ENCODE results near the gene RNF181. TPM values are rescaled to one million over a fixed set of nuclear protein-coding genes. Genes with fewer than 3 reads are reported as not detected.
A peak's percentile ranks its signal among the peaks of the same experiment; 100 is the strongest.

Gene RNF181
- total and polyA plus RNA-seq, 2 of the 13 experiments (the other 11 are each of a cell fraction or from before 2014, with no cell fraction given): 224 to 578 TPM

DNA sequence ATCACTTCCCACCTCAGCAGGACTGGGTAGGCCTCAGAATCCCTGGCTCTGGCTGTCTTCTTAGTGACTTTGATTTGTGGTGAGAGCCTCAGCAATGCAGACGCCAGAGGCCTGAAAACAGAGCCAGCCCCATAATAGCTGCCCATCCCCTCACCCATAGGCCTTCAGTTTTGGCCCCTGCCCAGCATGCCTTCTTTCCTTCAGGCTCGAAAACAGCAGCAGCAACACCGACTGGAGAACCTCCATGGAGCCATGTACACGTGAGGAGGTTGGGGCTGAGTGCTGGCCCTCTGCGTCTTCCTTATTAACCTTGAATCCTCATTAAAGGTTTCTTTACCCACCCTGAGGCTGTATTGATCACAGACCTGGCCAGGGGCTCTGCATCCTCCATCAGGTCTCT, 1.7 kb downstream of the RNF181 start (continued):
- TF ChIP-seq ZNF777 (CRISPR knock-in tag; IDR thresholded peaks at IDR 0.05) (no peak), ARNT (IDR thresholded peaks at IDR 0.05) (no peak), SP5 (CRISPR knock-in tag; IDR thresholded peaks at IDR 0.05; ENCODE audit: borderline replicate concordance, low read depth) (no peak), TARDBP (CRISPR knock-in tag; IDR thresholded peaks at IDR 0.05) (no peak), ZFX (CRISPR knock-in tag; IDR thresholded peaks at IDR 0.05; ENCODE audit: low read depth) (no peak), RBFOX2 (IDR thresholded peaks at IDR 0.05; ENCODE audit: low read depth, low read length) (peak; percentile 19; the same call in 1 of the 2 replicates), ZNF768 (CRISPR knock-in tag; IDR thresholded peaks at IDR 0.05) (no peak), ZIK1 (CRISPR knock-in tag; IDR thresholded peaks at IDR 0.05; ENCODE audit: borderline replicate concordance, low read depth) (no peak), SATB2 (CRISPR knock-in tag; IDR thresholded peaks at IDR 0.05) (no peak), ZNF780A (CRISPR knock-in tag; IDR thresholded peaks at IDR 0.05) (no peak), ZSCAN31 (CRISPR knock-in tag; IDR thresholded peaks at IDR 0.05; ENCODE audit: low read depth) (0 out of 2 replicates have a peak, but pooled peaks have one; percentile 50), NFIB (CRISPR knock-in tag; IDR thresholded peaks at IDR 0.05; ENCODE audit: borderline replicate concordance) (no peak), ZNF616 (CRISPR knock-in tag; IDR thresholded peaks at IDR 0.05; ENCODE audit: low read depth) (no peak), RBM22 (optimal IDR thresholded peaks at IDR 0.05; ENCODE audit: low read length) (peak; percentile 30), CENPBD1 (CRISPR knock-in tag; IDR thresholded peaks at IDR 0.05; ENCODE audit: borderline replicate concordance, low read depth) (no peak)
- TF ChIP-seq, protein P1, sequence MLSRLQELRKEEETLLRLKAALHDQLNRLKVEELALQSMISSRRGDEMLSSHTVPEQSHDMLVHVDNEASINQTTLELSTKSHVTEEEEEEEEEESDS (CRISPR knock-in tag; IDR thresholded peaks at IDR 0.05; ENCODE audit: borderline replicate concordance): no peak
